ENCODE data around the gene DBNL. TPM values are rescaled to one million over a fixed set of nuclear protein-coding genes. Genes with fewer than 3 reads are reported as not detected.

The DBNL gene
- total RNA-seq, 3 donors from 2014 or later, result 147 to 167 (median 165) TPM

DNA sequence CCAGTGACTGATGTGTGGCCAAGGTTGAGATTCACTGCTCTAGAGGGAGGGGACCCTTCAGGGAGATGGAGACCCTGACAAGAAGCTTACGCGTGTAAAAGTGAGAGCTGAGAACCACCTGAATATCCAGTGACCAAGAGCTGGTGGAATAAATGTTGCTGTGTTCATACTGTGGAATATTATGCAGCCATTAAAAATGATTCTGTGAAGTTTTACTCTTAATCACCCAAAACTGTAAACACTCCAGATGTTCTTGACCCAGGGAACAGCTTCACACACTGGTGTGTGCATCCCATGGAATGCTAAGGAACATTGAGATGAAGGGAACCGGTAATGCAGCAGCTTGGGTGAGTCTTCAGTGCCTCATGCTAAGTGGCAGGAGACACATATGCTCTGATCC lies 42.1 kb downstream of the DBNL start:
- DNase-seq, result no peak
- no peaks in the 10 kb centered on the region for H3K27me3 Mint-ChIP-seq (ENCODE audit: low read depth)
- no peak for ATAC-seq
- H3K9me3 Mint-ChIP-seq, result no peaks in the 10 kb centered on the region
- H3K4me1 Mint-ChIP-seq (ENCODE audit: low read depth), result peaks cover 12% of the 10 kb centered on the region
- no peak overlapping the region for H3K4me3 Mint-ChIP-seq
- no peaks in the 10 kb centered on the region for H3K36me3 Mint-ChIP-seq (ENCODE audit: insufficient read depth)

DNA sequence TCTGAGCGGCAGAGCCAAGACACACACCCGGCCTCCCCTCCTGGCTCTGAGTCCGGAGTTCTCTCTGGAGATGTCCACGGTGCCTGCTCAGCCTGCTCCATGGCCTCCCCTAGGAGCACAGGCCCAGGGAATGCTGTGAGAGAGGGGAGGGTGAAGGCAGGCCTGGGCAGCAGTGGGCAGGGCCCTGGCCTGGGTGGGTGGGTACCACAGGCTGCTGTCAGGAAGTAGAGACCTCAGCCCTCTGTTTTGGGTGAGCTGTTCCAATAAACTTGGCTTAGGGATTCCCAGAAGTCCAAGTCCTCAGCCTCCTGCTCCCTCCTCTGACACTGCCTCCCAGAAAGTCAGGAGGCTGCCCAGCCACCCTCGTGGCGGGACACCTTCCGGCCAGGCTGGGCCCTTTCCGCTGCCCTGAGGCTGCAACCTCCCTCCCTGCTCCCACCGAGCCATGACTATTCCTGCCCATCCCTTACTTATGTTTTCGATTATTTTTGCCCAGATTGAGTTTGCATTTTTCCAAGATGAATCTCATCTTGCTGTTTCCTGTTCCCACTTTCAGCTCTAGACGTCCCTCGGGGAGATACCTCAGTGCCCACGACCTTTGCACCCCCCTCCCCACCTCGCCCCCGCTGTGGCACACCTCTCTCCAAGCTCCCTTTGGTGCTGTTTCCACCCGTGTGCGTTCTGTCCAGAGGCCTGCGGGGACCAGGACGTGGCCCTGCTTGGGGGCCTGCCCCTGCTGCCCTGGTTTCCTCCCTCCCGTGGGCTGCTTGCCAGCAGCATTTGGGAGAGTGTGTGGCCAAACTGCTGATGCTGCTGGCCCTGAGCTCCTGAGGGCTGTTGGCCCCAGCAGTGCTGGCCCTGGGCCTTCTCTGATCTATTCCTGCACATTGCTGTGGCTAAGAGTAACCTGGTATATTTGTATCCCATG lies 43.7 kb downstream of the DBNL start:
- Mint-ChIP-seq H3K9me3 (no peaks in the 10 kb centered on the region), H3K4me1 (ENCODE audit: low read depth) (peaks cover 6% of the 10 kb centered on the region), H3K4me3 (no peak overlapping the region), H3K36me3 (ENCODE audit: insufficient read depth) (no peaks in the 10 kb centered on the region), H3K27me3 (ENCODE audit: low read depth) (no peaks in the 10 kb centered on the region)
- DNase-seq, result no peak
- ATAC-seq, result no peak

DNA sequence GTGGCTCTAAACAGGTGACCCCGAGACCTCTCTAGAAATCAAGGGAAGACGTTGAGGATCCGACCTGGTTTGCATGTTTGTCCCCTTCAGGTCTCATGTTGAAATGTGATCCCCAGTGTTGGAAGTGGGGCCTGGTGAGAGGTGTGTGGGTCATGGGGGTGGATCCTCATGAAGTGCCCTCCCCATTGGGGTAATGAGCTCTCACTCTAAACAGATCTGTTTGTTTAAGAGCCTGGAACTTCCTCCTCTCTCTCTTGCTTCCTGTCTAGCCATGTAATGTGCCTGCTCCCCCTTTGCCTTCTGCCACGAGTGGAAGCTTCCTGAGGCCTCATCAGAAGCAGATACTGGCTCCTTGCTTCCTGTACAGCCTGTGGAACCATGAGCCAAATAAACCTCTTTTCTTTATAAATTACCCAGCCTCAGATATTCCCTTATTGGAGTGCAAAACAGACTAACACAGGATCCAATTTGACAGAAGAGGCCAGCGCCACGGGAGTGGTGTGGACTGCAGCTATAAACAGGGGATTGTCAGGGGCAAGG lies 48.7 kb downstream of the DBNL start:
- Mint-ChIP-seq H3K4me1 (ENCODE audit: low read depth) (peaks cover 10% of the 10 kb centered on the region), H3K4me3 (no peak overlapping the region), H3K36me3 (ENCODE audit: insufficient read depth) (no peaks in the 10 kb centered on the region), H3K27me3 (ENCODE audit: low read depth) (no peaks in the 10 kb centered on the region), H3K9me3 (no peaks in the 10 kb centered on the region)
- DNase-seq, result no peak
- no peak for ATAC-seq

DNA sequence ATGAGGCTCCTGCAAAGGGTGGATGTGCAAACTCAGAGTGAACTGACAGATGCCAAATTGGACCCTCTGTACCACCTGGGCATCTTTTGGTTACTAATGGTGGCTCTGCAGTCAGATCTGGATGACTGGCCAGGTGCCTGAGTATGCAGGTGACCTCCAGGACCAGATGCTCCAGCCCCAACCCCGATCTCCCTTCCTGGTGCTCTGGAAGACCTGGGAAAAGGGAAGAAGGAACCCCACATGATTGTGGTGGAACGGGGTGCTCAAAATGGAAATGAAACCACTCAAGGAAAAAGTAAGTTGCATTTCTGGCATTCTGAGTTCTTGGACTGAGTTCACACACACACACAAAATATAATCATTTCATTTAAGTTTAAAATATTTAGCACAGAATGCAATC lies 49.9 kb downstream of the DBNL start:
- ATAC-seq (no peak), DNase-seq (no peak)
- H3K4me1 Mint-ChIP-seq (ENCODE audit: low read depth), result peaks cover 10% of the 10 kb centered on the region
- H3K4me3 Mint-ChIP-seq, result no peak overlapping the region
- H3K27me3 Mint-ChIP-seq (ENCODE audit: low read depth), result no peaks in the 10 kb centered on the region
- H3K9me3 Mint-ChIP-seq, result no peaks in the 10 kb centered on the region
- no peaks in the 10 kb centered on the region for H3K36me3 Mint-ChIP-seq (ENCODE audit: insufficient read depth)

DNA sequence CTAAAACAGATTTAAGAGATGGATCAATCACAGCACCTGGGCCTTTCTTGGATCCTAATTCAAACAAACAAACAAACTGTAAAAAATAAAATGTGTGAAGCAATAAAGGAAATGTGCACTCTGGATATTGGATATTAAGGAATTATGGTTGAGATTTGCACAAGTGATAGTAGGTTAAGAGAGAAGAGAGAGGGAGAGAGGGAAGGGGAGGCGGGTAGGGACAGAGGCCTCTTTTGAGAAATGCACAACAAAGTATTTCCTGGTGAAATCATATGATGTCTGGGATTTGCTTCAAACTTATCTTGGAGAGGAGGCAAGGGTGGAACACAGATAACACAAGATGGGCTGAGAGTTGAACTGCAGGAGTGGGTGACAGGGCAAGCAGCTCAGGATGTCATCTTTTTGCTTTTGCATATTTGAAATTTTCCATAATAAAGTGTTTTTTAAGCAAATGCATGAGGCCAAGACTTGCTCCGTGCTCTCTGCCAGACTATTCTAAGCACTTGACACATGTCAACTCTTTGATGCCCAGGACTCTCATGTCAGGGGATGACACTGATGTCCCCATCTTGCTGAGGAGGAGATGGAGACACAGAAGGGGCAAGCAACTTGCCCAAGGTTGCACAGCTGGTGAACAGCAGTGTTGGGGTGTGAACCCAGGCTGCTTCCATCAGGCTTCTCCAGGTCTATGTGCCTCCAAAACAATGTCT lies 50.5 kb downstream of the DBNL start:
- H3K36me3 Mint-ChIP-seq (ENCODE audit: insufficient read depth), result no peaks in the 10 kb centered on the region
- H3K4me3 Mint-ChIP-seq, result no peak overlapping the region
- ATAC-seq (no peak), DNase-seq (no peak)
- H3K4me1 Mint-ChIP-seq (ENCODE audit: low read depth), result peaks cover 10% of the 10 kb centered on the region
- no peaks in the 10 kb centered on the region for H3K27me3 Mint-ChIP-seq (ENCODE audit: low read depth)
- no peaks in the 10 kb centered on the region for H3K9me3 Mint-ChIP-seq

DNA sequence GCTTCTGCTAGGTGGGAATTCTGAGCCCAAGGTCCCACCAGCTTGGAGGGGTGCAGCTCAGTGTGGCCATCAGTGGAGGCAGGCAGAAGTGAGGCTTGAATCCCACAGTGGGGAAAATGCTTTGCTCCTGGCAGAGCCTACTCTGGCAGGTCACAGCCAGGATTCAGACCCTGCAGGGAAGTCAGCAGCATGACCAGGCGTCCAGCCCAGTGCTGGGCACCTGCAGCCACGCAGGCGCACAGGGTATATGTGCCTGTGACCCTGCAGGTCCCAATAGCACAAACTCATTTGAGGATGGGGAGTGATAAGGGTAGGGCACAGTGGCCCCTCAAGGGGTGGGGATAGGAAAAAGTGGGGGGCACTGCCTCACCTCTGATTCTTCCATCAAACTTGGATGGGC lies 51.3 kb downstream of the DBNL start:
- Mint-ChIP-seq H3K36me3 (ENCODE audit: insufficient read depth) (no peaks in the 10 kb centered on the region), H3K4me1 (ENCODE audit: low read depth) (peaks cover 10% of the 10 kb centered on the region)
- ATAC-seq, result no peak

DNA sequence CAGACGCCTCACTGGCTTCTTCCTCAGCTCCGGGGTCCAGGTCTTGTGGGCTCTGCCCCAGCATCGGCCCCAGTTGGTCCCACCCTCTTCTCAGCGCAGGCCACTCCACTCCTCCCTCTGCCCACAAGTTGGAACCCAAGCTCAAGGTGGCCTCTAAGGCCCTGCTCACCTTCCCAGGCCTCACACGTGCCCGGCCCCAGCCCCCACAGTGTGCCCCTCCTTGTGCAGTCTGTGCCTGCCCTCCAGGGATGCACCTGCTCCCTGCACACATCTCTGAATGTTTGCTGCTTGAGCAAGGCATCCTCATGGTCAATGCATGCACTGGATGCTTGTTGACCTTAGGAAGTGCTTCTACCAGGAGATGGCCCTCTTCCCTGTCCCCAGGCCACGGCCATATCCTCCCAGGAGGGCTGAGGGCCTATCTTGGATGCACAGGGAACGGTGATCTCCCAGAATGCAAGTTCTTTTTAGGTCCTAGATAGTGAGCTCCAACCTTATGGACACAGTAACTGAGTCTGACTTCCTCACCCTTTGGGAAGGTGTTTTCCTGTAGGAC lies 51.9 kb downstream of the DBNL start:
- no peaks in the 10 kb centered on the region for H3K9me3 Mint-ChIP-seq
- ATAC-seq (no peak), DNase-seq (no peak)
- H3K27me3 Mint-ChIP-seq (ENCODE audit: low read depth), result no peaks in the 10 kb centered on the region
- no peak overlapping the region for H3K4me3 Mint-ChIP-seq
- H3K4me1 Mint-ChIP-seq (ENCODE audit: low read depth), result peaks cover 10% of the 10 kb centered on the region
- H3K36me3 Mint-ChIP-seq (ENCODE audit: insufficient read depth), result no peaks in the 10 kb centered on the region

More for the DNA sequence above, 51.3 kb downstream of the DBNL start:
- Mint-ChIP-seq H3K4me3 (no peak overlapping the region), H3K9me3 (no peaks in the 10 kb centered on the region), H3K27me3 (ENCODE audit: low read depth) (no peaks in the 10 kb centered on the region)
- no peak for DNase-seq

DNA sequence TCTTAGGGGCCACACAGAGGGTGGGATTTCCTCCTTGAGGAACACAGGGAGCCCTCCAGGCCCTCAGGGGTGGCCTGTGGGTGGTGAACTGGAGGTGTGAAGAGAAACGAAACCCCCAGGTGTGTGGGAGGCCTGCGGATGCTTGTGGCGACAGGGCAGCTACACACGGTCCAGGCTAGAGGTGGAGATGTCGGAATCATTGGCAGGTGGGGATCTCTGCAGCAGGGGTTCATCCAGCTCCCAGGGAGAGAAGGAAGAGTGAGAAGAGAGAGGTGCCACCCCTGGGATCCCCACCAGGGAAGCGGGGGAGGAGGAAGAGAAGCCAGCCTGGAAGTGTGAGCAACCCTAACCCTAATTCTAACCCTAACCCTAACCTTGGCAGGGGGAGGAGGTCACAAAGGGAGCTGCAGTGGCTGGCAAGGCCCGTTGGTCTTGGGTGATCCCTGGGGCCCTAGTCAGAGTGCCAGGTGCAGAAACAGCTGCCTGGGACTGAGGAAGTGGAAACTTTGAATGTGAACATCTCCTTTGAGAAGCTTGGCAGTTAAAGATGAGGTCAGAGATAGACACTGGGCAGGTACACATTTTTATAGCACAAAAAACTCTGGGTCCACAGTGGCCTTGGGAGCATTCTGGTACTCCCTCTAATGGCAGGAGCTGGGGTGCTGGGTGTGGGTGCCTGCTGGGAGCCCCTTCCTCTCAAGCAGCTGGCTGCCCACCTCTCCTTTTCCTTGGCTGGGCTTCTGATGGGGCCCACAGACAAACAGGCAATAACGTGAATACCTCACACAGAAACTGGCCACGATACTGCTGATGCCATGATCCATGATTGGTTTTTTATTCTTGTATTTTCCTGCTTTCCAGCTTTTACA lies 52.8 kb downstream of the DBNL start:
- no peaks in the 10 kb centered on the region for H3K9me3 Mint-ChIP-seq
- no peak overlapping the region for H3K4me3 Mint-ChIP-seq
- ATAC-seq, result peak; percentile 36 to 46
- no peaks in the 10 kb centered on the region for H3K36me3 Mint-ChIP-seq (ENCODE audit: insufficient read depth)
- no peaks in the 10 kb centered on the region for H3K27me3 Mint-ChIP-seq (ENCODE audit: low read depth)
- H3K4me1 Mint-ChIP-seq (ENCODE audit: low read depth), result peaks cover 10% of the 10 kb centered on the region
- DNase-seq, result no peak

DNA sequence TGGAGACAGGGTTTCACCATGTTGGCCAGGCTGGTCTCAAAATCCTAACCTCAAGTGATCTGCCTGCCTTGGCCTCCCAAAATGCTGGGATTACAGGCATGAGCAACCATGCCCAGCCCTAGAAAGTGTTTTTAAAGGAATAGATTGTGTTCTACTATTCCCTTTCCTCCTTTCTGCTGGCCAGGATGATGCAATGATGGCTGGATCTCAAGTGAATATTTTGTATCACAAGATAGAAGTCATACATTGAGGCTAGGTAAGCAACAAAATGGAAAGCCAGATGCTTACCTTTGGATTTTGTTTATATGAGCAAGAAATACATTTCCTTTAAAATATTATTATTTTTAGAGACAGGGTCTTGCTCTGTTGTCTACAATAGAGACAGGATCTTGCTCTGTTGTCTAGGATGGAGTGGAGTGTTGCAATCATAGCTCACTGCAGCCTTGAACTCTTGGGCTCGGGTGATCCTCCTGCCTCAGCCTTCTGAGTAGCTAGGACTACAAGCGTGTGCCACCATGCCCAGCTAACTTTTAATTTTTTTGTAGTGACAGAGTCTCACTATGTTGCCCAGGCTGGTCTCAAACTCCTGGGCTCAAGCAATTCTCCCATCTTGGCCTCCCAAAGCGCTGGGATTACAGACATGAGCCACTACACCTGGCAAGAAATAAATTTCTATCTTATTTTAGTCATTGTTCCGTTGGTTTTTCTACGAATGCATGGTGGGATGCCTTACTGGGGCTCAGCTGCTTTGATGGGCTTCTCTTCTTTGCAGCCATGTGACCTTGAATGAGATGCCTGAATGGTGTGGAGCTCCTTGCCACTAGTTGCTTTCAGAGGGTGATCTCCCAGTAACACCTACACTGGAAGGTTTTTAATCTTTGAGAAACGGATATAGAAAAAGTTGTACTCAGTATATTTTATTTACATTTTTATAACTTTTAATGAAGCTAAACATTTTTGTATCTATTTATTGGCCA lies 53.9 kb downstream of the DBNL start:
- no peak for DNase-seq
- Mint-ChIP-seq H3K4me1 (ENCODE audit: low read depth) (peaks cover 12% of the 10 kb centered on the region), H3K27me3 (ENCODE audit: low read depth) (peaks cover 4% of the 10 kb centered on the region), H3K4me3 (no peak overlapping the region), H3K9me3 (no peaks in the 10 kb centered on the region), H3K36me3 (ENCODE audit: insufficient read depth) (no peaks in the 10 kb centered on the region)
- ATAC-seq, result no peak

DNA sequence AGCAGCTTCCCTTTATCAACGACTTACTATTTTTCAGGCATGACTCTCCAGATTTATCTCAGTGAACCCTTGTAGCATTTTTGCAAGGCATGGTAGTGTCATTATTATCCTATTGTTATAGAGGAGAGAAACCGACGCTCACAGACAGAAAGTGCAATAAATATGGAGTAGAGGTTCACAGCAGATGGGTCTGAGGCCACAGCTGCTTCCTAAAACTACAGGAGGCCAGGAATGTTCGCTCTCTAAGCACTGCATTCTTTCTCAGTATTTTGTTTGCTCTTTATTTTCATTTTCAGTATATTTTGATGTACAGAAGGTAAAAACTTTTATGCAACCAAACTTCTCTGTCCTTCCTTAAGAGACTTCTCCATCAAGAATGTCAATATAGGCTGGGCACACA lies 55.2 kb downstream of the DBNL start:
- Mint-ChIP-seq H3K9me3 (no peaks in the 10 kb centered on the region), H3K4me3 (no peak overlapping the region), H3K4me1 (ENCODE audit: low read depth) (peaks cover 13% of the 10 kb centered on the region), H3K27me3 (ENCODE audit: low read depth) (peaks cover 4% of the 10 kb centered on the region), H3K36me3 (ENCODE audit: insufficient read depth) (no peaks in the 10 kb centered on the region)
- no peak for ATAC-seq
- DNase-seq, result no peak

DNA sequence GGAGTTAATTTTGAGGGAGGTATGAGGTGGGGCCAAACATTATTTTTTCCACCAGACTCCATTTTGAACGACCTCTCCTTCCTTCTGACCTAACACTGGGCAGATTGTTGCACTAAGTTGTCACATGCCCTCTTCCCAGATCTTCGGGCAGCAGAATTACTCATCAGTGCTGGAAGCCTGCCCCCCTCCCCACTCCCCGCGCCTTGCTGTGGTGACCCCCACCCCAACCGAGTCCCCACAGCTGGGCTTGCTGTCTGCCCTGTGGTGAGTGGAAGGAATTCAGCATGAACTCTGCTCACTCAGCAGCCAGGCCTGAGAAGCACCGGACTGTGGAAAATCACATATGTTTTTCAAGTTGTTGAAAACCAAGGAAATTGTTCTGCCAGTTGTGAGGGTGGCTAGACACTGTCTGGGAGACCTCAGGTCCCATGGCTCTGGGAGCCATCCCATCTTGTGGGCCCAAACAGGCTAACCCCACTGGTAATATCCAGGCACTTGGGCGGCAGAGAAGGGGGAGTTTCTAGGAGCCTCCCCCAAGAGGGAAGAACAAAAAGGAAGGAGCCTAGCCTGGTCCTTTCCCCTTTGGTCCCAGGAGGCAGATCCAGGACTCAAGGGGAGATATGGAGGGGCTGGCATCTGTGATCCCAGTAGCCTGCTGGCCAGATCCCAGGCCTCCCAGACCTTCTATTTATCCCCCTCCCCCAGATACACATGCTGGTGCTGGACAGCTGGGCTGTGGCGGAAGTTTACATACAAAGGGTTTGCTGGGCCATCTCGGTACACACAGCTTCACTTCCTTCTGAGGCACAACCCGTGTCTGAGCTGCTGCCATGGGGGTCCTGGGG lies 56.2 kb downstream of the DBNL start:
- H3K36me3 Mint-ChIP-seq (ENCODE audit: insufficient read depth), result no peaks in the 10 kb centered on the region
- no peak overlapping the region for H3K4me3 Mint-ChIP-seq
- peaks cover 14% of the 10 kb centered on the region for H3K27me3 Mint-ChIP-seq (ENCODE audit: low read depth)
- DNase-seq, result no peak
- no peak for ATAC-seq
- no peaks in the 10 kb centered on the region for H3K9me3 Mint-ChIP-seq
- H3K4me1 Mint-ChIP-seq (ENCODE audit: low read depth), result peaks cover 18% of the 10 kb centered on the region

DNA sequence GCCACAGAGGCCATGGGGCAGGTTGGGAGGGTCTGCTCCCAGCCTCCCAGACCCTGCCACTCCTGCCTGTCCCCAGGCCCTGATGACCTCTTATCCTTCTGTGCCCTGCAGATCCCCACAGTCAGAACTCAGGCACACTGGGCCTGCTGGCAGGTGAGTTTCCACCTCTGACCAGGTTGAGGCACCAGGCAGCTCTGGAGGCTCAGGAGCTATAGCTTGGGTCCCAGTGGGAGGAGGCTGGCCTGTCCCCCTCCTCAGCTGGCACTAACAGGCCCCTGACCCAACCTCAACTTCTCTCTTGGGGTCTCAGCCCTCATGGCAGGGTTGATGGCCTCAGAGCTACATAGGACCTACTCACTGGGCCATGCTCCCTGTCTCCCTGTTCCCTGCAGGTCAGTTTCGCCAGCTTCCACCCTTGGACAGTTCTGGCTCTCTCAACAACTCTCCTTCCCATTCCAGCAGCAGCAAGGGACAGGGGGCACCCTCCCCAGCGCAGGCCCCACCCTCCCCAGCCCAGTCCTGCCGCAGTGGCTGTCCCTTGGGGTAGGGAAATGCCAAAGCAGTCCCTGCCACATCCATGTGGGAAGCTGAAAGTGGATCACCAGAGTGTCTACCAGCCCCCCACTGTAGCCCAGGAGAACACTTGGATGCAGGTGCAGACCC lies 56.9 kb downstream of the DBNL start:
- peaks cover 21% of the 10 kb centered on the region for H3K27me3 Mint-ChIP-seq (ENCODE audit: low read depth)
- H3K4me3 Mint-ChIP-seq, result no peak overlapping the region
- H3K36me3 Mint-ChIP-seq (ENCODE audit: insufficient read depth), result no peaks in the 10 kb centered on the region
- peaks cover 25% of the 10 kb centered on the region for H3K4me1 Mint-ChIP-seq (ENCODE audit: low read depth)
- H3K9me3 Mint-ChIP-seq, result no peaks in the 10 kb centered on the region
- no peak for DNase-seq
- ATAC-seq, result no peak
